Colon (tissue), 2 donors: Measurements from ENCODE around the gene PTGFR.

Experiments
- FAIRE-seq: peaks from 2 replicates; lab custom pipeline; 2012; peaks lifted over from hg19 to GRCh38; lab: Jason Lieb, UNC
- donor health status: control.
- donor health status: control.

PTGFR gene

DNA sequence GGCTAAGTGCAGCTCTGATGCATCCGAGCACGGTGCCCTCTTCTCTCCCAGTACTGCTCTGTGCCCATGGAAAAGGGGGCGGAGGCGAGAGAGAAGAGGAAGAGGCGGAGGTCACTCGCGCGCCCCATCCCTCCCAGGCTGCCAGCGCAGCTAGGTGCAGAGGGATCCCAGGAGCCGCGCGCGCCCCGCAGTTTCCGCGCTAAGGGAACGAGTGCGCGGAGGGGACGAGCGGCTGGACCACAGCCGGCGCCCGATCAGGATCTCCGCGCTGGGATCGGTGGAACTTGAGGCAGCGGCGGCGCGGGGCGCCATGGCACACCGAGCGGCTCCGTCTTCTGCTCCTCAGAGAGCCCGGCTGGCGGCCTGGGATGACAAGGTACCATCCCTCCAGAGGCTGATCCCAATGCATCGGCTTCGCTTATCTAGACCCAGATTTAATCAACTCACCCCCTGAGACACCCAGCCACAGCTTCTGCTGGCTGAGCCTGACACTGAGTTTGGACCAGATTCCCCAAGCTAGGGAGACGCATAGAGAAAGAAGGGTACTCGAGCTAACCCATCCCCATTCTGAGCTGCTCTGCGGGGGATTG is at the start of gene PTGFR:
PTGFR (plus strand) TSS at position 114 of the 590 bp plus-strand sequence. CDS start 1,770 bp downstream, outside the sequence.
- no peak for FAIRE-seq

DNA sequence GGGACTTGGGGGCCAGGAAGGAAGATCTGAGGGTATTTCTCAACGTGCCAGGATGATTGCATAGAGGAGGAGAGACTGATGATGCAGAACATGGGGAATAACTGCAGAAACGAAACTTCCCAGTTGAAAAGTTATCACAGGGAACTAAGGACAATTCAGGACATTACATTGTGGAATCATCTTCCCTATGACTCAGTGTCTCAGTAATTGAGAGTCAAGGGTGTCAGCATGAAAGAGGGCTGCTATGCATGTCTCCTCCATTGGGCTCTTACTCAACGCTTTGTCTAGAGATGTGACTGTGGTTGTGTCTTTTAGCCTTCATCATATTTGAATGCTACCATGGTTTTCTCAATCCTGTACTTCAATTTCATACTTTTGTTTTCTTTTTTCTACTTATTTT is 48.9 kb upstream of the PTGFR start:
- FAIRE-seq, result no peak

DNA sequence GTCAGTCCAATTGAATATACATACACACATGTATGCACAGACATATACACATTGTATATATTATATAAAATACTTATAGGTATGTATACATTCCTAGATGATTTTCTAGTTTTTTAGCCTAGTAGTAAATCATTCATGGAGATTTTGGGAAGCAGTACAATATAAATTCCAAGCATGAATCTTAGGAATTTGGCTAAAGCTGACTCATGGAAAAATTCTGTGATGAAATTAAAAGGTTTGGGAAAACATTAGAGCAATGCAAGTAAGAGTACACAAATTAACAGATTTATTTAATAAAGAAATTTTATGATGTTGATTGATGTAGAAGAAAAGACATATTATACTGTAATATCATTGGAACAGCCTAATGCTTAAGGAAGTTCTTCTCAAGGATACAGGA is 43.7 kb upstream of the PTGFR start:
- FAIRE-seq, result peak; percentile 57

DNA sequence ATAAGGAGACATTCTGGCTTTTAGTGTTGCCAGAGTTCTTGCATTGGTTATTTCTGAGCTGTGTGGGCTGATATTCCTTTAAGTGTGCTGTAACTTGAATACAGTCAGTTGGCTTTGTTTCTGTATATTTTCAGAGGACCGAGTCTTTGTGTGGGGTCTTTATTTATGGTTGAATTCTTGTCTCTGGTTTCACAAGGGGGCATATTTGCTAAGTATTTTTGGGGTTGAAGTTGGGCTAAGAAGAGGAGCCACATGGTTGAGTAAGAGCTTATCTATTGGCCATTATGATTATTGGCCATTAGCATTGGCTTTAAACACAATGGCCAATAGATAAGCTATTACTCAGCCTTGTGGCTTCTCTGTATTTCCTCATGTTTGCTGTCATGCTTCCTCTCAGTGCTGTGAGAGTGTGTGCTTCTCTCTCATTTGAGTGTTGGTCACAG is 26.3 kb upstream of the PTGFR start:
- FAIRE-seq, result no peak

DNA sequence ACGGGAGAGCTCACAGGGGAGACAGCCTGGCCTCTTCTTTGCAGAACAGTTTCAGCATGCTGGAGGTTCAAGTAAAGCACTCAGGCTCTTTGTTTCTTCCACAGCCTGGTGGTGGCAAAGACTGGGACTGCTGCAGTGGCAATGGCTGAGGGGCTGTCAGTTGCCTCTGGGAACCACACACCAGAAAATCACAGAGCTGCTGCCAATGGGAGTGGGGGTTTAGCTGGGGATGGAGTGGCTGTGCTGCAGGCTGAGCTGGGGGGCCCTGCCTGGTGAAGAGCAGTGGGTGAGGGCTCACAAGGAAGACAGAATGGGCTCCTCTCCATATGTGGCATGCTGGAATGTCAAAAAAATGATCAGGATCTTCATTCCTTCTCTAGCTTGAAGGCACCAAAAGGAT is 25.6 kb upstream of the PTGFR start:
- FAIRE-seq, result no peak

- FAIRE-seq, result no peak
Measured at GRCh38 chr1:78468521-78468920, 22.3 kb upstream of the PTGFR start.

GRCh38 chr1:78469576-78469975 is 21.2 kb upstream of the PTGFR start:
- no peak for FAIRE-seq

GRCh38 chr1:78471890-78472620 is 18.7 kb upstream of the PTGFR start:
- no peak for FAIRE-seq

DNA sequence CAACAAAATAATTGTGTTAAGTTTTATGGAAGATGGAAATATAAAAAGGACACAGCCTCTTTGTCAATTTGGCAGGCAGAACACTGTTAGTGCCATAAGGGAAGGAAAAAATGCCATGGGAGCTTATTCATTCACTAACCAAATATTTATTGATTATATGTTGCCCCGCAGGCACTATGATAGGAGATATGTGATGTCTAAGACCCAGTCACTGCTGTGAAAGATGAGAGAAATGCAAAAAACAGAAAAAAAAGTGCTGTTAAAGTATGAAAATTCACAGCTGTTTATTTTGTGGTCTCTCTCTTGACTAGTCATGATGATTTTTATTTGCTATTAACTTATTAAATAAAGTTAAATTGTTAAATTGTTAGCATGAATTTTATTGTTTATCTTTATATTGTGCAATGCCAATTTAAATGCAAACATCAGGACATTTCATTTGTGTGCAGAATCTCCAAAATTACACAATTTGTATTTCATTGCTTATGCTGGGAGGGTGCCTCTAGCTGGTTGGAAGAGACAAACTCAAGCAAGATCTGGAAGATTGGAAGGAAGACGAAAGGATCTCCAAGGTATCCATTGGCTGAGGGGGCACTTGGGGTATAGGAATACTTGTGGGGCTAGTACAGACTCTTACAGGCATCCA is 17.8 kb upstream of the PTGFR start:
- FAIRE-seq, result no peak

DNA sequence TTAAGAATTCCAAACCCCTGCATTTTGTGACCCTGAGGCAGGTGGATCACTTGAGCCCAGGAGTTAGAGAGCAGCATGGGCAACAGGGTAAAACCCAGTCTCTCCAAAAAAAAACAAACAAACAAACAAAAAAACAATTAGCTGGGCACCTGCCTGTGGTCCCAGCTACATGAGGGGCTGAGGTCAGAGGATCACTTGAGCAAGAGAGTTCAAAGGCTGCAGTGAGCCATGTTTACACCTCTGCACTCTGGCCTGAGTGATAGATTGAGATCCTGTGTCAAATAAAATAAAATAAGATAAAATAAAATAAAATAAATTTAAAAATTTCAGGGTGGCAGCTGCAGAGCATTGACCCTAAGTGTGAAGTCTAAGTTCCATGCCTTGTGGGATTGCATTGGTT is 16.7 kb upstream of the PTGFR start:
- FAIRE-seq, result no peak

DNA sequence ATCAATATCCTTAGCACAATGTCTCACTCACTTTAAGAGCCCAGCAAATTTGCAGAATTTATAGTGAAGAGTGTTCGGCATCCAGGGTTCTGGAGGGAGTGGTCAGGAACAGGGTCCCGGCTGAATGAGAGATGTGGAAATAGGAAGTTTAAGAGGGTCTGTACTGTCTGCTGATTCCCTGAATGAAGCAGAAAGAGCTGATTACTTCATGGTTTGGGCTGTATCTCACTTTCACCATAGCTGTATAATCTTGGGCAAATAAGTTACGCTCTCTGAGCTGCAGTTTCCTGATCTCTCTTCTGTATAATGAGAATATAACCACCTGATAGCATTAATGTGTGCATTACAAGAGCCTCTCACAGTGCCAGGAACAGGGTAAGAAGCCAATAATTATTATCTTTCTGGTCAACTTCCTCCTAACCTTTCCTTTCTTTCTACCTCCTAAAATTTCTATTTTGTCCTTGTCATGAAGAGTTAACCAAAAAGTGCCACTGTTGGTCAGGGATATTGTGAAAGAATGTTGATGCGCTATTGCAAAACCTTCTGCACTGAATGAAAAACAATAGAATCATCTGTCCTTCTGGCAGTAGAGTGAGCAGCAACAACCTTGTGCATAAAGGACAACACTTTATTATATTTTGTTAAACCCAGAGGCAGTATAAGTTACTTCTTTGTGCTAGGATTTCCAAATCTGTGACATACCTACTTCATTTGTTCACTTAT is 14.7 kb upstream of the PTGFR start:
- FAIRE-seq, result no peak

DNA sequence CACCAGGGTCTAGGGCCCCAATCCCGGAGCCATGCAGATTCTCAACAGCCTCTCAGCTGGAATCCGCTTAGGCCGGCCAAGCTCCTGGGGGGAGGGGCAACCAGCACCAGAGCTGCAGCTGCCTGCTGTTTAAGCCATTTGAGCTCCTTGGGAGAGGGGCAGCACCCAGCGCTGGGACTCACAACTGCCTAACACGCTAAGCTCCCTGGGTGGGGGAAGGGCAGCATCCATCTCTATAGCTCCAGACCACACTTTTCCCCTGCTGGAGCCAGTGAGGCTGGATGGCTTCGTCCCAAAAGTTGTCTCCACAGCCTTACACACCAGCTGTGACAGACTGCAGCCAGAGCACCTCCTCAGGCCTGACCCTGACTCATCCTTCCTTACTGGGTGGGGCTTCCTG is 6.9 kb upstream of the PTGFR start:
- no peak for FAIRE-seq

GRCh38 chr1:78491451-78492071 is 787 bp downstream of the PTGFR start:
- no peak for FAIRE-seq

DNA sequence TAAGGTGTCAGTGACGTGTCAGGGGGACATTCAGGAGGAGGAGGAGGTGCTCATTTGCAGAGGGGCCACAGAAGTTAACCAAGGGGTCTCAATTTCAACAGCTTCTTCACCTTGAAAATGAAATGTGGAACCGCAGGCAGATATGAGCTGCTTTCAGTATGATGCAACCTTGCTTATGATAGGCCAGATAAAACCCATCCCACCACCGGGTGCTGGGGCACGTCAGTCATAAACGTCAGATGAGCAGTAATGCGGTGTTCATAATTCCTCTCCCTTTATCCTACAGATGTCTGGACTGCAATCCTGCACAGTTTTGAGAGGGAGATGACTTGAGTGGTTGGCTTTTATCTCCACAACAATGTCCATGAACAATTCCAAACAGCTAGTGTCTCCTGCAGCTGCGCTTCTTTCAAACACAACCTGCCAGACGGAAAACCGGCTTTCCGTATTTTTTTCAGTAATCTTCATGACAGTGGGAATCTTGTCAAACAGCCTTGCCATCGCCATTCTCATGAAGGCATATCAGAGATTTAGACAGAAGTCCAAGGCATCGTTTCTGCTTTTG is 1.7 kb downstream of the PTGFR start:
- FAIRE-seq, result no peak

GRCh38 chr1:78493451-78493850 is 2.7 kb downstream of the PTGFR start:
- FAIRE-seq, result no peak

DNA sequence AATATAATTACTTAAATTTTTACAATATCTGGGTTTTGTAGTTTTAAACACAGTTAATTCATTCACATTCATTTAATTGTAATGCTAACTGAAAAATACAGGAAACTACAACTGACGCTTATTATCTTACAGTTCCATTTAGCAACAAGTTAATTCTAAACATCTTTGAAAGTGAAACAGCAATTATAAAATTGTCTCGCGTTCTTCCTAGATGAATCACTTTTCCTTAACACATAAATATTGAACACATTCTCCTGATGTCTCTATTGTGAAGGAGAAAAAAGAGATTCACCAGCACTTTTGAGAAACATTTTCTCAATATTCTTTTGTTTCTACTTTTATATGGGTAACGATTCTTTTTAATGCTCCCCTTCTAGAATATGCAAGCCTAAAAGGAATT is 6.4 kb downstream of the PTGFR start:
- no peak for FAIRE-seq

GRCh38 chr1:78500529-78500928 is 9.8 kb downstream of the PTGFR start:
- FAIRE-seq, result no peak

- no peak for FAIRE-seq
Measured at GRCh38 chr1:78501203-78501602, 10.4 kb downstream of the PTGFR start.

DNA sequence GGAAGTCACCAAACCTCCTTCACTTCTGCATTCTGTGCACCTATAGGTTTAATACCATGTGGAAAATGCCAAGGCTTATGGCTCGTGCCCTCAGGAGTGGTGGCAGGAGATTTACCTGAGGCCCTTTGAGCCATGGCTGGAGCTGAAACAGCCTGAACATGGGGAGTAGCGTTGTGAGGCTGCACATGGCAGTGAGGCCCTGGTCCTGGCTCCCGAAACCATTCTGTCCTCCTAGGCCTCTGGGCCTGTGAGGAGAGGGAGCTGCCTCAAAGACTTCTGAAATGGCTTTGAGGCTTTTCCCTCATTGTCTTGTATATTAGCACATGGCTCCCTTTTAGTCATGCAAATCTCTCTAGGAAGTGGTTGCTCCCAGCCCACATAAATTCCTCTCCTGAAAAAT is 20.6 kb downstream of the PTGFR start:
- FAIRE-seq, result no peak

GRCh38 chr1:78516716-78517115 is 25.9 kb downstream of the PTGFR start:
- FAIRE-seq, result no peak

DNA sequence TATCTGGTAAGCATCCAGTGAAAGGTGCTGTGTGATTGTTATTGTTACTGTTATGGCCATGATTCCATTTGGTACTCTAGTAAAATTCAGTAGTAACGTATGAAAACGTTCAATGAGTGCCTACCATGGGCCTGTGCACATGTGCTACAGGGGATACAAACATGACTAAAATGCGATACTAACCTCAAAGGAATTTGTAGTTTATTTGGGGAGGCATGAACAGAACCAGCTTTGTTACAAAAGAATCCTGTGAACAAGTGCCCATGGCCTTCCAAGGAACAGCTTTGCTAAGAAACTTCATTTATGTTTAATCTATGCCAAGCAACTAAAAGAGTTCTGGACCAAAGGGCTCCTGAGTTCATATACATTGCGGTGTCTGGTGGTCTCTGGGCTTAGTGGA is 28.7 kb downstream of the PTGFR start:
- FAIRE-seq, result no peak

GRCh38 chr1:78520216-78520615 is 29.4 kb downstream of the PTGFR start:
- no peak for FAIRE-seq
